Smooth muscle cell (in vitro differentiated cells): Measurements from ENCODE around the gene FBXW8. TPM values are rescaled to one million over a fixed set of nuclear protein-coding genes. Genes with fewer than 3 reads are reported as not detected.

Experiments
- DNase-seq: peaks from one replicate; lab custom pipeline; 2025; ENCODE audit not compliant: unreplicated experiment; lab: John Stamatoyannopoulos, UW
- H2AFZ ChIP-seq: fragments of 200-600 bp; sonication (generic); 2 replicates; pipeline ENCODE4 v1.6.0; 2016; ENCODE audit warnings: antibody characterized with exemption, low read depth, mild to moderate bottlenecking
- H3F3A ChIP-seq: fragments of 200-600 bp; sonication (generic); 2 replicates; pipeline ENCODE4 v1.6.0; 2017; ENCODE audit warnings: antibody characterized with exemption, low read depth
- H3K27ac ChIP-seq: fragments of 200-600 bp; sonication (generic); 2 replicates; pipeline ENCODE4 v1.5.1; 2016; ENCODE audit warnings: low read depth, mild to moderate bottlenecking
- H3K27me3 ChIP-seq: fragments of 200-600 bp; sonication (generic); 2 replicates; pipeline ENCODE4 v1.6.1; 2016; ENCODE audit warnings: low read depth, mild to moderate bottlenecking
- H3K36me3 ChIP-seq: fragments of 200-600 bp; sonication (generic); 2 replicates; pipeline ENCODE4 v1.5.1; 2016; ENCODE audit warnings: low read depth
- H3K4me1 ChIP-seq: fragments of 200-600 bp; sonication (generic); 2 replicates; pipeline ENCODE4 v1.5.1; 2016; ENCODE audit warnings: low read depth
- H3K4me2 ChIP-seq: fragments of 200-600 bp; sonication (generic); 2 replicates; pipeline ENCODE4 v1.6.0; 2016; ENCODE audit warnings: mild to moderate bottlenecking
- H3K4me3 ChIP-seq: fragments of 200-600 bp; sonication (generic); 2 replicates; pipeline ENCODE4 v1.5.1; 2016; ENCODE audit warnings: mild to moderate bottlenecking
- H3K79me2 ChIP-seq: fragments of 200-600 bp; sonication (generic); 2 replicates; pipeline ENCODE4 v1.6.0; 2016; ENCODE audit warnings: low read depth, mild to moderate bottlenecking
- H3K9ac ChIP-seq: fragments of 200-600 bp; sonication (generic); 2 replicates; pipeline ENCODE4 v1.6.0; 2016; ENCODE audit warnings: low read depth
- H3K9me3 ChIP-seq: fragments of 200-600 bp; sonication (generic); replicated peaks from 2 replicates; pipeline ENCODE4 v1.5.1; 2016; ENCODE audit warnings: low read depth
- H4K20me1 ChIP-seq: fragments of 200-600 bp; sonication (generic); 2 replicates; pipeline ENCODE4 v1.6.0; 2016; ENCODE audit warnings: low read depth
- CTCF ChIP-seq: fragments of 200-600 bp; sonication (generic); IDR thresholded peaks from 2 replicates; pipeline ENCODE4 v1.5.1; 2017; ENCODE audit warnings: borderline replicate concordance, mild to moderate bottlenecking, antibody characterized with exemption; ENCODE audit not compliant: insufficient read depth, poor library complexity, severe bottlenecking
- WGBS: methylation state at CpG from one replicate; pipeline ENCODE4 v1.1.7; 2016; ENCODE audit warnings: low lambda C conversion rate; 5-methylcytosine and 5-hydroxymethylcytosine counted together
- polyA plus RNA-seq: library from polyadenylated mRNA; unstranded; fragments of >200 nt; fragmentation: Nextera tagmentation; extraction: Ambion mirVana; gene quantifications from 2 replicates; pipeline ENCODE4 v1.2.1, GENCODE V29; 2016
- total RNA-seq: library from RNA; depleted of rRNA; stranded (reverse); fragments of >200 nt; gene quantifications from 2 replicates; pipeline ENCODE4 v1.2.3, GENCODE V29; 2014

The FBXW8 gene
- total and polyA plus RNA-seq, 2 experiments from 2014 or later = 16.9 to 18.3 TPM

GRCh38 chr12:117034249-117034648 is 123.5 kb downstream of the FBXW8 start:
- no peak overlapping the region for H3K9ac ChIP-seq
- H3K27ac ChIP-seq = no peak overlapping the region
- H3K9me3 ChIP-seq = no peaks in the 10 kb centered on the region
- H3K4me1 ChIP-seq = no peaks in the 10 kb centered on the region
- WGBS = 88% methylated on average over 10 of the region's 10 CpGs
- H3K4me2 ChIP-seq = no peak overlapping the region
- no peak overlapping the region for H2AFZ ChIP-seq
- H3K27me3 ChIP-seq = no peaks in the 10 kb centered on the region
- no peaks in the 10 kb centered on the region for H3K79me2 ChIP-seq
- TF ChIP-seq CTCF = no peak
- H4K20me1 ChIP-seq = no peaks in the 10 kb centered on the region
- no peaks in the 10 kb centered on the region for H3F3A ChIP-seq
- no peak for DNase-seq
- H3K36me3 ChIP-seq = no peaks in the 10 kb centered on the region
- H3K4me3 ChIP-seq = no peak overlapping the region

GRCh38 chr12:117034701-117035151 is 124.0 kb downstream of the FBXW8 start:
- H3K9ac ChIP-seq = no peak overlapping the region
- no peak for DNase-seq

GRCh38 chr12:117035287-117035686 is 124.5 kb downstream of the FBXW8 start:
- TF ChIP-seq CTCF = no peak

More at GRCh38 chr12:117034701-117035151, 124.0 kb downstream of the FBXW8 start:
- Histone ChIP-seq H3K9me3 (no peaks in the 10 kb centered on the region), H3K4me3 (no peak overlapping the region), H4K20me1 (no peaks in the 10 kb centered on the region), H3F3A (no peaks in the 10 kb centered on the region), H3K79me2 (no peaks in the 10 kb centered on the region), H3K4me1 (no peaks in the 10 kb centered on the region), H3K4me2 (no peak overlapping the region), H3K27ac (no peak overlapping the region), H2AFZ (no peak overlapping the region), H3K27me3 (no peaks in the 10 kb centered on the region), H3K36me3 (no peaks in the 10 kb centered on the region)
- no peak for TF ChIP-seq CTCF
- 95% methylated on average over 17 of the region's 17 CpGs for WGBS

GRCh38 chr12:117036046-117036445 is 125.3 kb downstream of the FBXW8 start:
- H4K20me1 ChIP-seq = no peaks in the 10 kb centered on the region

More at GRCh38 chr12:117035287-117035686, 124.5 kb downstream of the FBXW8 start:
- no peak overlapping the region for H3K4me3 ChIP-seq
- no peak overlapping the region for H3K27ac ChIP-seq
- H3K27me3 ChIP-seq = no peaks in the 10 kb centered on the region
- 90% methylated on average over 8 of the region's 8 CpGs for WGBS
- H3F3A ChIP-seq = no peaks in the 10 kb centered on the region
- no peak overlapping the region for H3K4me2 ChIP-seq
- no peaks in the 10 kb centered on the region for H3K36me3 ChIP-seq
- H3K4me1 ChIP-seq = no peaks in the 10 kb centered on the region
- no peaks in the 10 kb centered on the region for H3K79me2 ChIP-seq
- DNase-seq = no peak
- no peaks in the 10 kb centered on the region for H3K9me3 ChIP-seq
- H4K20me1 ChIP-seq = no peaks in the 10 kb centered on the region
- H2AFZ ChIP-seq = no peak overlapping the region
- no peak overlapping the region for H3K9ac ChIP-seq

More at GRCh38 chr12:117036046-117036445, 125.3 kb downstream of the FBXW8 start:
- no peaks in the 10 kb centered on the region for H3K27me3 ChIP-seq
- DNase-seq = no peak
- no peaks in the 10 kb centered on the region for H3K4me1 ChIP-seq
- no peak overlapping the region for H3K9ac ChIP-seq
- H3K36me3 ChIP-seq = no peaks in the 10 kb centered on the region
- no peak overlapping the region for H2AFZ ChIP-seq
- no peak for TF ChIP-seq CTCF
- no peak overlapping the region for H3K4me2 ChIP-seq
- WGBS = 93% methylated on average over 9 of the region's 9 CpGs
- no peak overlapping the region for H3K4me3 ChIP-seq
- no peaks in the 10 kb centered on the region for H3K9me3 ChIP-seq
- H3K79me2 ChIP-seq = no peaks in the 10 kb centered on the region
- no peaks in the 10 kb centered on the region for H3F3A ChIP-seq
- H3K27ac ChIP-seq = no peak overlapping the region
